ENCODE results near the gene P3H3. TPM values are rescaled to one million over a fixed set of nuclear protein-coding genes. Genes with fewer than 3 reads are reported as not detected.
A peak's percentile ranks its signal among the peaks of the same experiment; 100 is the strongest.

Gene P3H3
- total RNA-seq, 2 donors from 2014 or later, result 66.1 to 77.7 TPM

- Histone ChIP-seq H3K9me3 (no peaks in the 10 kb centered on the region), H3K27ac (peak overlapping the region; percentile 97 to 98), H3K36me3 (peaks cover 41% of the 10 kb centered on the region), H3K4me3 (peak overlapping the region; percentile 99), H3K27me3 (replicated peaks; ENCODE audit: insufficient read depth) (no peaks in the 10 kb centered on the region), H3K4me1 (ENCODE audit: control insufficient read depth in 1 of 2, low read depth in 2 of 2) (peaks cover 20 to 35% of the 10 kb centered on the region in 2 donors)
- no peak for TF ChIP-seq CTCF (IDR thresholded peaks at IDR 0.05)
- ATAC-seq (ENCODE audit: insufficient number of reproducible peaks, low FRiP score, low read depth) (no peak), DNase-seq (ENCODE audit: low spot score) (no peak)
These were observed 38.1 kb downstream of the P3H3 start for GRCh38 chr12:6866163-6866919.

- H3K4me1 ChIP-seq (ENCODE audit: control insufficient read depth in 1 of 2, low read depth in 2 of 2), result peaks cover 26 to 41% of the 10 kb centered on the region in 2 donors
- ATAC-seq (ENCODE audit: insufficient number of reproducible peaks, low FRiP score, low read depth) (peak; percentile 3), DNase-seq (ENCODE audit: low spot score) (peak; percentile 56)
- peak overlapping the region; percentile 97 to 98 for H3K27ac ChIP-seq
- no peaks in the 10 kb centered on the region for H3K27me3 ChIP-seq (replicated peaks; ENCODE audit: insufficient read depth)
- no peaks in the 10 kb centered on the region for H3K9me3 ChIP-seq
- H3K4me3 ChIP-seq, result peak overlapping the region; percentile 99
- H3K36me3 ChIP-seq, result peaks cover 35% of the 10 kb centered on the region
- TF ChIP-seq CTCF (IDR thresholded peaks at IDR 0.05), result no peak
These were observed 38.8 kb downstream of the P3H3 start for GRCh38 chr12:6866920-6867412.

GRCh38 chr12:6867413-6868210, 39.4 kb downstream of the P3H3 start, which contains the start of gene TPI1:
Gene TPI1 (plus strand): TSS chr12:6867531. CDS start chr12:6867567, 36 bp downstream.
- Histone ChIP-seq H3K4me3 (peak within 1 kb of the TSS; percentile 99), H3K36me3 (peaks cover 29% of the 10 kb centered on the region), H3K27me3 (replicated peaks; ENCODE audit: insufficient read depth) (no peaks in the 10 kb centered on the region), H3K27ac (peak within 1 kb of the TSS; percentile 97 to 98), H3K4me1 (ENCODE audit: control insufficient read depth in 1 of 2, low read depth in 2 of 2) (peaks cover 28 to 44% of the 10 kb centered on the region in 2 donors), H3K9me3 (no peaks in the 10 kb centered on the region)
- TF ChIP-seq CTCF (IDR thresholded peaks at IDR 0.05), result no peak
- DNase-seq (ENCODE audit: low spot score), result no peak
- ATAC-seq (ENCODE audit: insufficient number of reproducible peaks, low FRiP score, low read depth), result peak; percentile 81

GRCh38 chr12:6868211-6869048, 40.2 kb downstream of the P3H3 start:
- DNase-seq (ENCODE audit: low spot score), result no peak
- Histone ChIP-seq H3K36me3 (peaks cover 22% of the 10 kb centered on the region), H3K4me1 (ENCODE audit: control insufficient read depth in 1 of 2, low read depth in 2 of 2) (peaks cover 28 to 44% of the 10 kb centered on the region in 2 donors), H3K27me3 (replicated peaks; ENCODE audit: insufficient read depth) (no peaks in the 10 kb centered on the region), H3K9me3 (no peaks in the 10 kb centered on the region), H3K4me3 (peak overlapping the region; percentile 99), H3K27ac (peak overlapping the region; percentile 88 to 98)
- TF ChIP-seq CTCF (IDR thresholded peaks at IDR 0.05), result no peak
- ATAC-seq (ENCODE audit: insufficient number of reproducible peaks, low FRiP score, low read depth), result no peak

Data from thoracic aorta (tissue), 2 donors.